GM21576 (cell line): ENCODE measurements around the gene IL1RAP.
"Not testable (repeated sequence)": the region's sequence is repeated elsewhere in the genome, so short reads cannot be mapped to it uniquely, and the experiment has no call there.

Source experiments
- ATAC-seq: cut with Tn5 transposase; IDR thresholded peaks from one replicate; pipeline ENCODE4 v1.9.1; 2021; ENCODE audit warnings: mild to moderate bottlenecking, moderate library complexity; ENCODE audit not compliant: unreplicated experiment

IL1RAP gene

DNA sequence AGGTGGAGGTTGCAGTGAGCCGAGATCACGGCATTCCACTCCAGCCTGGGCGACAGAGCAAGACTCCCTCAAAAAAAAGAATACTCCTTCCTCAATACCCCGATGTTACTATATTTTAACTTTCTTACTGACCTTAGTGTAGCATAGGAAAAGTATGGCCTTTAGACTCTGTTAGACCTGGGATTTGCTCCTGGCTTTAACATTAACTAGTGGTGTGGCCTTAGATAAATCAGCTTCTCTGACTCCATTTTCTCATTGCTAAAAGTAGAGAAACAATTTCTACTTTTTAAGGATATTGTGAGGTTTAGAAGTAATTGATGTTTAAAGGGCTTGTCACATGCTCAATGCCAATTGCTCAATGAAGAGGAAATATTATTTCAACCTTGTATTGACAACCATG is 7.6 kb upstream of the IL1RAP start:
- ATAC-seq = no peak

DNA sequence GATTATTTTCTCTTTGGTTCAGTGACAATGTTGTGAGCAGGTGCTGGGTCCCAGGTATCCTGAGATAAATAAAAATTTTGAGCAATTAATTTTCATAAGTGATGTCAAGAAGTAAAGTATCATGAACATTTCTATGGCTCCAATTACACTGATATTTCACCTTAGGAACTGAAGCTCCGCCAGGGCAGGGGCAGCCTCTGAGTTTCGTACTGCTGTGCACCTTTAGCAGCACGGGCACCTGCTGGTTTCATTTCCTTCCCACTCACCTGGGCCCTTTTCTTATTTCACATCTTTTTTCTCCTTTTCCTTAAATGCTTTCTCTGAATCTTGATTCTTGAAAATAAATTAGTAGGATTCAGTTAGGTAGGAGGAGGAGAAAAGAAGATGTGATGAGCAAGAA is 1.2 kb upstream of the IL1RAP start:
- no peak for ATAC-seq

DNA sequence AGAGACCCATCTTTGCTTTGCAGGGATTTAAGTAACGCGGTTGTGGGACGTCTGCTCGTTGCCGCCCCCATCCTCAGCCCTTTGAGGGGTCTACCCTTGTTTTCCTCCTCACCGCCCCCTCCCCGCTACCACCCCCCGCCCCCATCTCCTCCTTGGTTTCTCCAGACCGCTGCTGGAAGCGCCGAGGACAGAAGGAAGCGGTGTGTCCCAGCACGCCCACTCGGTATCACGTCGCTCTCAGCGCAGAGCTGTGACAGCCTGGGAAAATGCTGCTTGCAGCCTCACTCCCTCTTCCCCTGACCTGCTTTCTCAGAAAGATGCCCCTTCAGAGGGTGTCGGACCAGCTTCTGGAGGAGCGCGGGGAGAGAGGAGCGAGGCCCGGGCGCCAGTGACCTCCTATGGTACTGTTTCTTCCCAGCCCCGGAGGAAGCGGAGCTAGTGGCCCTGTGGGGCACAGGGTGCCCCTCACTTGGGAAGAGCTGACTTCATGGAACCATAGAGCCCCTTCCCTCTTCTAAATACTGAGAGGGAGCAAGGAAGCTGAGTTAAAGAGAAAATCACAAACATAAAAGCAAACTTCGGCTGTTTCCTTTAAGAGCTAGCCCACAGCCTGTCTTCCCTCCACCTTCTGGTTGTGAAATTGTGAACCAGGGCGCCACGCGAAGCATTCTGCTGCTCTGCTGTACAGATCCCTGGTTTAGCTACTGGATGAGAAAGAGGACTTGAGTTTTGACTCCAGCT is 698 bp downstream of the IL1RAP start:
- ATAC-seq = no peak

DNA sequence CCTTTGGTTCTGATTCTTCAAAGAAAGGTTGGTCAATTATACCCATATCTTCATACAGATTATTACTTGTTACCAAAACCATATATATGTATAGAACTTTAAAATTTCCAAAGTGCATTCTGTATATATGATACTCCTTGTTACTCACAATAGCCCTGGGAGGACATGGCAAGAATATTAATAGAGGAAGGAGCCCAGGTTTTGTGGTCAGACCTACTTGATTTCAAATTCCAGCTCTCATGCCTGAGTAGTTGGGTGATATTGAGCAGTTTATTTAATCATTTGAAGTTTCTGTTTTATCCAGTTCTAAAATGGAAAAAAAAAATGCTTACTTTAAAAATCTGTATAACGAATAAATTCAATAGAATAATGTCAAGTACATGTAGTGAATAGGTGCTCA is 2.5 kb downstream of the IL1RAP start:
- no peak for ATAC-seq

DNA sequence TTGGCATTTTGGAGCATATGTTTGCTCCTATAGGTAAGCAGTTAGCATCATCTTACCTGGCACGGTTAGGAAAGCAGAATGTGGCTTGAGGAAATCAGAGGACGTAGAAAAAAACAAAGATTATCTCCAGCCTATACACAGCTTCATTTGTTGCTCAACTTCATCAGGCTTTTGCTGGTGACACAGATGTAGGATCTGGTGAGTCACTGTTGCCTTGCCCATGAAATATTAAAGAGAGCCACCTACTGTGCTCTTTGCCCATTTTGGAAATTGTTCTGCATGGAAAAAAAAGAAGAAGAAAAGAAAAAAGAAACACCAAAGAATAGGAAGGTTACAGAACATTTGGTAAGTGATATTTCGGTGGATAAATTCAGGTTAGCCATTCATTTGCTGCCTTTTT is 3.8 kb downstream of the IL1RAP start:
- ATAC-seq = no peak

DNA sequence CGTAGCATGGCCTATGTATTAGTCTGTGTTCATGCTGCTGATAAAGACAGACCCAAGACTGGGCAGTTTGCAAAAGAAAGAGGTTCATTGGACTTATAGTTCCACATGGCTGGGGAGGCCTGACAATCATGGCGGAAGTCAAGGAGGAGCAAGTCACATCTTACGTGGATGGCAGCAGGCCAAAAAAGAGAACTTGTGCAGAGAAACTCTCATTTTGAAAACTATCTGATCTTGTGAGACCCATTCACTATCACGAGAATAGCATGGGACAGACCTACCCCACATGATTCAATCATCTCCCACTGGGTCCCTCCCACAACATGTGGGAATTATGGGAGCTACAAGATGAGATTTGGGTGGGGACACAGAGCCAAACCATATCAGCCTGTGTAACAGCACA is 4.6 kb downstream of the IL1RAP start:
- ATAC-seq = not testable (repeated sequence)

DNA sequence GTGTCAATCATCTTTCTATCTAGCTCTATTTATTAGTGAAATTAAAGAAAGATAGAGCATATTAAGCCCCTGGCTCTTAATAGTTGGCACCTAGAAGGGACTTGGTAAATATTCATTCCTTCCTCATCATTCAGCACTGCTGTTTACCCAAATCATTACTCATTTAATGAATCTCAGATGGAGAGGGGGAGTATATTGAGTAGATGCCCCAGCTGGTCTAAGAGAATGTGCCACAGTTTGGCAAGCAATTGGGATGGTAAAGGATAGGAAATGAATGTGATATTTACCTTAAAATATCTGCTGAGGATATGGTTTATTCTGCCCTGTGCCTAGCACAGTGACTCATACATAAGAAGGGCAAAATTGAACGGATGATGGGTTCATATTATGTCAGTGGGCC is 6.0 kb downstream of the IL1RAP start:
- ATAC-seq = no peak

DNA sequence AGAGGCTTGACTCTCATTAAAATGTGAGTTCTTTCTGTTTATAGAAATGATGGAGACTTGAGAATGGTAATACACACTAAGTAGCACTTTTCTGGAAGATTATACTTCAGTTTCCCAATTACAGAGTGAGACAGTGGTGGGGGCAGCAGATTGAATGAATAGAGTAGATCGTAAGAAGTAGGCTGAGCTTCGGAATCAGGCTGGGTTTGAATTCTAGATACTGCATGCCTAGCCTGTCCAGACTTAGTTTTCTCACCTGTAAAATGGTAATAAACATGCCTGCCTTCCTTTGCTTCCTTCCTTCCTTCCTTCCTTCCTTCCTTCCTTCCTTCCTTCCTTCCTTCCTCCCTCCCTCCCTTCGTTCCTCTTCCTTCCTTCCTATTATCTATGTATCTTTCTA is 8.1 kb downstream of the IL1RAP start:
- ATAC-seq = no peak

DNA sequence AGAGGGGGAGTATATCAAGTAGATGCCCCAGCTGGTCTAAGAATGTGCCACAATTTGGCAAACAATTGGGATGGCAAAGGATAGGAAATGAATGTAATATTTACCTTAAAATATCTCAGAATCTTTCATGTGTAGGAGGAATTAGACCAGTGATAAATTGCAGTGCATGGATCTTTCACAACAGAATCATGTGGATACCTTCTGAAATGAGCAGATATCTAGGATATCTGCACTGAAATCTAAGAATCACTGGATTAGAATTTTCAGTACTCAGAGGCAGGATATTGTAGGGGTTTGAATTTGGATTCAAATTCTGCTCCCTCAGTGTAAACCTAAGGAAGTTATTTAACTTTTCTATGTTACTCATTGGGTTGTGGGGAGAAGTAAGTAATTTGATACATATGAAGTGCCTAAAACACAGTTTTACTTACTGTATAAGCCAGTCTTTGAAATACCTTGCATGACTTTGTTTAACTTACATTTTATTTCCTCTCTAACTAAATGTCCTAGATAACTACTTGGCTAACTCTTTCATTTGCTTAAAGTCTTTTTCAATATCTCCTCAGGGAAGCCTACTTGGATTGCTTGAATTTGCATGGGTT is 8.8 kb downstream of the IL1RAP start:
- ATAC-seq = no peak

DNA sequence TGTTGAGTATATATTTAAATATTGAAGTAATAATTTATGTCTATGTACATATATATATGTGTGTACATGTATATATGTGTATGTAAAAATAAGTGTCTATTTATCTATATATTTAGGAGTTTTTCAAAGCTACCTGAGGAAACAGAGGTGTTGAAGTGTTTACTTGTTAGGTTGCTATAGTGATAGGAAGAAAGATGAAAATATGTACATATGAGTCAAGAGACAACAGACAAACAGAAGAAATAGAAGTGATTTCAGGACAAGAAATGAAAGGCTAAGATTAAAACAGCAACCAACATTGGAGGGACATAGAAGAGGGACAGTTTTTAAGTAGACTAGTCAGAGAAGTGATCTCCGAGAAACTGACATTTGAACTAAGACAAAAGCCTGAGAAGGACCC is 11.1 kb downstream of the IL1RAP start:
- no peak for ATAC-seq

DNA sequence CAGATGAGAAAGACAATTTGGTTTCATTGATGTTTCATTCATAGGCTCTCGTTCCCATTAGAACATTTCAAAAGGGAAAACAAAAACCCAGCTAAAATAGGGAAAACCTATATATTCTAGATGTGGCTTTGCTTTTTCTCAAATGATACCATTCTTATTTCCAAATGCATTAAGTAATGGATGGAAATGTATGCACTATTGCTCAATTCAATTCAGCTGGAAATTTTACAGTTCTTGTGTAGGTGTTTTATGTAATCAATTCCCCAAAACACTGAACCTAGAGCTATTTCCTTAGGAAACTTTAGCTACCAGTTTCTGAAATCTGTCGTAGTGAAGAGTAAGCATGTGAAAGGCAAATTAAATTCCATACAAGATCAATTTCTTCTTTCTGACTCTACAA is 11.7 kb downstream of the IL1RAP start:
- ATAC-seq = no peak

DNA sequence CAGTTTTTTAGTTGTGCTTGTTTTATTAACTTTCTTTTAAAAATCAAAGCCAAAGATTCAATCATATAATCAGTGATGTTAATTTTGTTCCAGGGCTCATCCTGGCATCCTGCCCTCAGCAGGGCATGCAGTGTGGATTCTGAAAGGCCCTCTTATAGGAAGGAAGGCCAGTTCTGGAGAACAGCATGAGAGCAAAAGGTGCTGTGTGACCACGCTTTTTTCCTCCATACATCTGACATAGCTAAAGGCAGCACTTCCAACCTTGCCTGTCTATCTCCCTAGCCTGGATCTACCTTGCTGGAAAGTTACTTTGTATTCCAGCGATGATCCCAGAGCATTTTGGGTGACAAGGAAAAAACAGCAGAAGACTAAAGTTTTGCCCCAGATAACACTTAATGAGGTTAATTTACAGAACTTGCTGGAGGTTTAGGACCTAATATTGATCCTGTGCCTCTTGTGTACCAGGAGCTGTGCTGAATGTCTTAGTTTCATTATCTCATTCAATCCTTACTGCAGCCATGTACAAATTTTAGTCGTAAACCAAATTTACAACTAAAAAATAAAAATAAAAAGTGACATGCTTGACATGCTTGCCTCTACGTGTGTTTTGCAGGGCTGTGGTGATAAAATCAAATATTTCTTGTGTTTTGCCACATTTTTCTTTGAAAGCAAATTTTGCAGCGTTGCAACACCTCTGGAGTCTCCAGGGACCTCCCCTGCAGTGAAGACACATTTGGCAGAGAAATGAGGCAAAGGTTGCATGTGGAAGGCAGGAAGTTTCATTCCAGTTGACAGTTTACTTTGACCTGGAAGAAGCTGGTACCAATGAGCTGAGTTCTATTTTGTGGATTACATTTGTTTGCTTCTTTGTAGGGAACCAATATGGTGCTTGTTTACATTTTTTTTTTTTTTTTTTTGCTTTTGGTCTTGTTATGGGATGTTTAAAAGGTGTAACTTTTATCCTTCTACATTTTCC is 13.2 kb downstream of the IL1RAP start:
- ATAC-seq = no peak

DNA sequence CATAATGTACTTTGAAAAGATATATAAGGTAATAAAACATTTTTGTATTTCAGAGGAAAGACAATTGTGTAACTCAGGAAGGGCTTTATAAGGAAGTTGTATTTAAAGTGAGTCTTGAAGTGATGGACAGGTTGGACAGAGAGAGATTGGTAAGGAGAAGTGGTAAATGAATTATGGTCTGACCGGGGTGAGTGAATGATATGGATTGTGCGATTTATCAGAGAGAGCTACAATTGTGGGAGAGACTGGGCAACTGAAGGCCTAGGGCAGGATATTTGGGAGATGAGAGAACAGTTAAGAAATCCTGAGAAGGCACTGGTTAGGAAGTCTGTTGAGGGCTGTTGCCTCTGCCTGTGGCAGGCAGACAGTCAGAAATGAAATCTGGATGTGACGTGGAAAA is 14.8 kb downstream of the IL1RAP start:
- no peak for ATAC-seq

DNA sequence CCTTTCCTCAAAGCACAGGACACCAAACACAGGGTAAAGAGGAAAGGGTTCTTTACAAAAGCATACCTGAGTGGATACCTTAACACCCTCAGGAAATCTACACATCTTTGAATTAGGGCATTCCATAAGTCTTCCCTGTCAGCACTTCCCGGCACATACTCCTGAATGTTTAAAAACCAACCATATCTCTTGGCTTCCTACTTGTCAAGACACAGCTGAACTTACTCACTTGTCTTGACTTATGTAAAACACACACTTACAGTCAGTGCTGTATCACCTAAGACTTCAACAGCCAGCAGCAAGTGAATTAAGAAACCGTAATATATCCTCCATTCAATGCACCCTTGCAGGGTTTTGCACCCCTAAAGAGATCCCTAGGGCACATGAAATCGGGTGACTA is 17.5 kb downstream of the IL1RAP start:
- ATAC-seq = no peak

DNA sequence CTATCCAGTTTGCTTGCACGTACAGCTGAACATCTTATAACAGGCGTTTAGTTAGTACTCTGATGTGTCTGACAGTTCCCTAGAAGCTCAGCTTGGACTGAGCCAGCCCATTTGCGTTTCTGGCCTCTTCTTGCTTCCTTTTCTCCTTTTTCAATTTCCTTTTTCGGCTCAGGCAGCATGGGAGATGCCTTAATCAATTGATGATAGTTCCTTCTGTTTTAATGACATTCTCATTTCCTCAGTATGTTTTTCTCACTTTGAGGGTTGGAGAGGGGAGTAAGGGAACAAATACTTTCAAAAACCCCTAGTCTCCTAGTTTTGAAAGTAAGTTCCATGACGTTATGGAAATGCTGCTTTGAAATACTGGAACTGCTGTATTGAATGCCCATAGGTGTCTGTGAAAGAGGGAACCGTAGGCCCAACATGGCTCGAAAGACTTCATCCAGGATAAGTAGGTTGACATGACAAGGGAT is 18.9 kb downstream of the IL1RAP start:
- ATAC-seq = no peak

DNA sequence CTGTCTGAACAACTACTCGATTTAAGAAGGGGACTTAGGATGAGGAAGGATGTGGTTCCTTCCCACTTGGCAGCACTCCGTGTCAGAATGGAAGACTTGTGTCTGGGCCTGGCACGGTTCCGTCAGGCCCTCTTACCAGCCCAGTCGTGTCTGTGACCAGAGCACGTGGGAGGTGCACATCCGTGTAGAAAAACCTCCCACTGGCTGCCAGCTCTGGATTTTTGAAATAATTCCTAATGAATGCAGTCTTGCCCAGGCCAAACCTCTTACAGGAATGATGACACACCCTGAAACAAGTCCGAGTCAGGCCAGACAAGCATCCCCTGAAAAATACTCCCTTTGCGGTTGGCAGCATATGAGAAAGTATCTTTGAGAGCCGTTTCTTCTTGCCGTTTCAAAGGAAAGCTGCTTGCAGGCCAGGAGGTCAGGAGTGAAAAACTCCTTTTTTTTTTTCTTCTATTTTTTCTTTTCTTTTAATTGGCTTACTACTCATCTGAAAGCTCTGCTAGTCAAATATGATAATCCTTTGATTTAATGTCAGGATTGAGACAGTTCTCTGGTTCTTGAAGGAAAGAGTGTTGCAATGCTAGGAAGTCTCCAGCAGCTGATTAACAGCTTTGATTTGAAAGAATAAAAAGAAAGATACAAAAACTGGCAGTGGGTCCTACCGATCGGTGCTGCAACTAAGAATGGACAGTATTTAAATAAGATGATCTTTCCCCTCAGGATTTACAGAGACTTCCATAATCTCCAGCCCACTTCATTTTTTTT is 19.8 kb downstream of the IL1RAP start:
- ATAC-seq = no peak

DNA sequence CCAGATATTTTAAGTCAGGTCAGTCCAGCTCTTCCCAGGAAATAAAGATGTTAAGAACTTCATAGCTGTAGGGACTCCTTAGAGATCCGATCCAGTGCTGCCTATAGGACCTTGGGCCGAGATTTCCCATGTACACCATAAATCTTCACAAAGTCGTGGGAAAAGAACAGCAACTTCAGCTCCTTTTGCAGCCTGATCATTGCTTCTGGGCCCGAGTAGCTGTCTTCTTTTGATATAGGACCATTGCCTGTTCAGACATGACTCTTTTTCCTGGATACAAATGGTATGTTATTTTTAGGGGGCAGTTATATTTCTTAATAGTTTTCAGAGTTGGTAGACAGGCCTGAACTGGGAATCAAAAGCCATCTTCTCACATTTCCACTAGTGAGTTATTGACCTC is 20.5 kb downstream of the IL1RAP start:
- no peak for ATAC-seq

DNA sequence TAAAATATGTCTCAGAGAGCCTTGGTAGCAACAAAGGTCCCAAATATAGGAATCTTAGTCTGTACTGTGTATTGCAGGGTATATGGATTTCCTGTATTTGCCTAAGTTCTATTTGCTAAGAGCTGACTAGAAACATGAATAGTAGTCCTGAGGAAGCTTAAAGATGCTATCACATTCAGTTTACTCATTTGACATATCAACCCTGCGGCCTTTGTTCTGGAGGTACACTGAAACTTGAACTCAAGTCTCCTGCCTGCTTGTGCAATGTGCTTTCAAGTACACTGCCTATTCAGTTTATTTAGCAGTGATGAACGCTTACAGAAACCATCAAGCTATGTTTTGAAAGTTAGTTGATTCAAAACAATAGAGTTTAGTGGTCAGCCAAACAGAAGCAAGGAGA is 21.1 kb downstream of the IL1RAP start:
- no peak for ATAC-seq

DNA sequence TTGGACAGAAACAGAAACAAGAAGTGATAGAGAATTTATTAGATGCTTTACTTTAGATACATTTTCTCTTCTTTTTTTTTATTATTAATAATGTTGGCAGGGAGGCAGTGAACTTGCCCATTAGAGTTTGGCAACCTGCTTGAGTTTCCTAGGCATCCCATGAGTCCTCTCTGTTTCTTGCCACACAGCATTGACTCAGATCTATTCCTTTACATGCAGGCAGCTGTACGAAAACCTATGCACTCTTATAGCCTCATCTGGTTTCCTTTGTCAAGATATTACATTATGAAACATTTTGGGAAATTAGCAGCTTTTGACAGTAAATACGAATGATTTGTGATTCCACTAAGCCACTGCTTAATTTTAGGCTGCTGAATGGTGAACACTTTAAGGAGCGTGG is 23.3 kb downstream of the IL1RAP start:
- no peak for ATAC-seq

DNA sequence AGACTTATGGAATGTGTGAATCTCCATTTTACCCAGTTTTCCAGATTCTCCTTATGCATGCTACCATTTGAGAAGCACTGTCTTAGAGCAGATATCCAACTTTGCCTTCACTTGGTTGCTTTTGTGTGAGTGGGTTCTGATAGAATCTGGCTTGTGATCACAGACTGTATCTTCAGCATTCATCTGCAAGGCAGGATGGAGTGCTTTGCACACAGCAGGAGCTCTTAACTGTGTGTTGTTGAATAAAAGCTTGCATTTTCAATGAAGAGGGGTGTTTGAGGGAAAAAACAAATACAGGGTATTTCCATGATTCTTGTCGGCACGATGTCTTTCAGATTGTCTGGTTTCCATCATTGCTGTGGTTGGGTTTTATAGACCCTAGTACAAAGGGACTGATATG is 24.4 kb downstream of the IL1RAP start:
- ATAC-seq = no peak

DNA sequence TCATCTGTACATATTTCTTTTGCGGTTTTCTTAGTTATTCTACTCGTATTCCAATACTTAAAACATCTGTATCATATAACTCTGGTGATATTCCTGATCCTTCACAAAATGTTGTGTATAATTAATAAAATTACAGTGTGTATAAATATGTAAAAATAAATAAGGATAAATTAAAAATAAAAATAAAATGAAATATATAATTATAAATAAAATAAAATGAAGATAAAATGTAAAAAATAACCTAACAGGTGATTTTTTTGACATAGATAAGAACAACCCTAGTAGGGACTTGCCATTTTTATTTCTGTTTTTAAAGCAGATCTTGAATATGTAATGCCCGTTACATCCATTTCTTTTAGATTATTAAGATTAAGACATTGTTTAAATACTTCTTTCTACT is 25.6 kb downstream of the IL1RAP start:
- ATAC-seq = no peak
